ENCODE data around the gene TMED4. TPM values are rescaled to one million over a fixed set of nuclear protein-coding genes. Genes with fewer than 3 reads are reported as not detected.
A peak's percentile ranks its signal among the peaks of the same experiment; 100 is the strongest.
"Not testable (repeated sequence)": the region's sequence is repeated elsewhere in the genome, so short reads cannot be mapped to it uniquely, and the experiment has no call there.

Gene TMED4
- total and polyA plus RNA-seq, 5 donors, result 63.2 to 75.2 (median 65.4) TPM

- Histone ChIP-seq H3K4me1 (ENCODE audit: control insufficient read depth, insufficient read depth, low read length) (peaks cover 4% of the 10 kb centered on the region), H3K27ac (ENCODE audit: low read length) (no peak overlapping the region), H3K4me3 (ENCODE audit: low read length) (no peak overlapping the region), H3K9me3 (ENCODE audit: control insufficient read depth, low read length) (no peaks in the 10 kb centered on the region), H3K27me3 (ENCODE audit: control insufficient read depth, insufficient read depth) (no peaks in the 10 kb centered on the region)
- no peak for ATAC-seq
- intact Hi-C loops (cut with DNase I), result loop anchor here in 2 of 4 donors (10.0 kb wide), 2 partner anchors 323 to 353 kb away; no protein-coding TSS in a partner anchor
- no peak for DNase-seq
- 94% methylated on average over 6 of the region's 6 CpGs for WGBS
These were observed 14.1 kb downstream of the TMED4 start for GRCh38 chr7:44567884-44568283.

- no peak for DNase-seq
- no peak for ATAC-seq
- intact Hi-C loops (cut with DNase I), result loop anchor here in 2 of 4 donors (10.0 kb wide), 2 partner anchors 322 to 352 kb away; no protein-coding TSS in a partner anchor
- Histone ChIP-seq H3K27me3 (ENCODE audit: control insufficient read depth, insufficient read depth) (no peaks in the 10 kb centered on the region), H3K27ac (ENCODE audit: low read length) (no peak overlapping the region), H3K4me3 (ENCODE audit: low read length) (no peak overlapping the region), H3K4me1 (ENCODE audit: control insufficient read depth, insufficient read depth, low read length) (no peaks in the 10 kb centered on the region), H3K9me3 (ENCODE audit: control insufficient read depth, low read length) (no peaks in the 10 kb centered on the region)
- 94% methylated on average over 5 of the region's 5 CpGs for WGBS
These were observed 15.4 kb downstream of the TMED4 start for GRCh38 chr7:44566680-44567079.

- no peak overlapping the region for H3K4me3 ChIP-seq (ENCODE audit: low read length)
- intact Hi-C loops (cut with DNase I), result loop anchor here in 2 of 4 donors (10.0 kb wide), 2 partner anchors 321 to 351 kb away; no protein-coding TSS in a partner anchor
- ATAC-seq (peak; percentile 12 to 40), DNase-seq (no peak)
- no peaks in the 10 kb centered on the region for H3K4me1 ChIP-seq (ENCODE audit: control insufficient read depth, insufficient read depth, low read length)
- no peaks in the 10 kb centered on the region for H3K9me3 ChIP-seq (ENCODE audit: control insufficient read depth, low read length)
- no peak overlapping the region for H3K27ac ChIP-seq (ENCODE audit: low read length)
- 69% methylated on average over 16 of the region's 16 CpGs for WGBS
- no peaks in the 10 kb centered on the region for H3K27me3 ChIP-seq (ENCODE audit: control insufficient read depth, insufficient read depth)
These were observed 16.1 kb downstream of the TMED4 start for GRCh38 chr7:44565795-44566559.

GRCh38 chr7:44565097-44565794, 16.8 kb downstream of the TMED4 start:
- Histone ChIP-seq H3K27me3 (ENCODE audit: control insufficient read depth, insufficient read depth) (no peaks in the 10 kb centered on the region), H3K27ac (ENCODE audit: low read length) (peak overlapping the region; percentile 25), H3K4me1 (ENCODE audit: control insufficient read depth, insufficient read depth, low read length) (no peaks in the 10 kb centered on the region), H3K9me3 (ENCODE audit: control insufficient read depth, low read length) (no peaks in the 10 kb centered on the region), H3K4me3 (ENCODE audit: low read length) (no peak overlapping the region)
- peak; percentile 80 to 83 for ATAC-seq
- intact Hi-C loops (cut with DNase I), result loop anchor here in 2 of 4 donors (10.0 kb wide), 2 partner anchors 320 to 350 kb away; no protein-coding TSS in a partner anchor
- 58% methylated on average over 13 of the region's 13 CpGs for WGBS
- peak; percentile 69 to 89 (median 87) for DNase-seq

DNA sequence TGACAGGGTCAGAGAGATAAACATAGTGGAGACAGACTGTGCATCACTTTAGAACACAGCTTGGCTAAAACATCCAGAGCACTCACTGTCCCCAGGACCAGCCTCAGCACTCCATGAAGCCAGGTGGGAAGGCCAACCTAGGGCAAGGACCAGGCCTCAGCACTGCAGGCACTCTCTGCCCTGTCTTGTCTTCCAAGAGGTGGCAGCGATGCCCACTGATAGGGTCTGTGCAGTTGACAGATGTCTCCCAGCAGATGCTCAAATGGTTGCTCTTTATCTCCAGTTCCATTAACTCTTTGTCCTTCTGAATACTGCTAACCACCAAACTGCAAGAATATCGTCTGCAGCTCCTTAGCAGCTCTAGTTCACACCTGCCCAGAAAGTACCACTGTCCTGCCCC, 17.4 kb downstream of the TMED4 start:
- Histone ChIP-seq H3K9me3 (ENCODE audit: control insufficient read depth, low read length) (no peaks in the 10 kb centered on the region), H3K4me3 (ENCODE audit: low read length) (no peak overlapping the region), H3K27ac (ENCODE audit: low read length) (no peak overlapping the region), H3K27me3 (ENCODE audit: control insufficient read depth, insufficient read depth) (no peaks in the 10 kb centered on the region), H3K4me1 (ENCODE audit: control insufficient read depth, insufficient read depth, low read length) (no peaks in the 10 kb centered on the region)
- ATAC-seq, result no peak
- DNase-seq, result no peak
- intact Hi-C loops (cut with DNase I), result loop anchor here in 2 of 4 donors (5.0 to 10.0 kb wide), 3 partner anchors 320 to 350 kb away; no protein-coding TSS in a partner anchor
- WGBS, result 59% methylated on average over 2 of the region's 2 CpGs

DNA sequence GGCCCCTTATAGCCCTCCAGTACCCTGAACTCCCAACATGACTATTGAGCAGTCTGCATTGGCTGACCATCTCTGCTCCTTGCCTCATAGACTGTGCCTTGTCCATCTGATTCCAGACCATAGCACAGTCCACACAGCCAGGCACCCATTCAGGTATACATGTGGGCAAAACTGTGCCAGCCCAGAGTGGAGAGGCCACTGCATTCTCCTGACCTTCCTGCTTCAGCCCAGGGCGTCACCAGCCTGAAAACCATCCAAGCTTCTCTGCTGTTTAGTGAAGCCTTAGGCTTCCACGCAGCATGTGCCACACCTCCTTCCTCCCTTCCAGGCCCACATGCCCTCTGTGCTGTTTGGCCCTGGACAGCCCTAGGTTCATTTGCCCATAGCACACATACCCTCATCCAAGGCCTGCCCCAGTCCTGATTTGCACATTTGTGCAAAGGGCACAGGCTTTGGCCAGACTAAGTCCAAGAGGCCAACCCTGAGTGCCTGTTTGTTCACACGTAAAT, 18.8 kb downstream of the TMED4 start:
- no peaks in the 10 kb centered on the region for H3K27me3 ChIP-seq (ENCODE audit: control insufficient read depth, insufficient read depth)
- no peaks in the 10 kb centered on the region for H3K9me3 ChIP-seq (ENCODE audit: control insufficient read depth, low read length)
- no peak overlapping the region for H3K4me3 ChIP-seq (ENCODE audit: low read length)
- ATAC-seq (no peak), DNase-seq (no peak)
- no peaks in the 10 kb centered on the region for H3K4me1 ChIP-seq (ENCODE audit: control insufficient read depth, insufficient read depth, low read length)
- intact Hi-C loops (cut with DNase I), result loop anchor here in 2 of 4 donors (5.0 to 10.0 kb wide), 3 partner anchors 318 to 348 kb away; no protein-coding TSS in a partner anchor
- 81% methylated on average over 3 of the region's 3 CpGs for WGBS
- no peak overlapping the region for H3K27ac ChIP-seq (ENCODE audit: low read length)

GRCh38 chr7:44562622-44562962, 19.4 kb downstream of the TMED4 start:
- not testable (repeated sequence) for ATAC-seq; H3K9me3 ChIP-seq (ENCODE audit: control insufficient read depth, low read length); H3K4me3 ChIP-seq (ENCODE audit: low read length); H3K27me3 ChIP-seq (ENCODE audit: control insufficient read depth, insufficient read depth); H3K4me1 ChIP-seq (ENCODE audit: control insufficient read depth, insufficient read depth, low read length); H3K27ac ChIP-seq (ENCODE audit: low read length); DNase-seq
- intact Hi-C loops (cut with DNase I), result loop anchor here in 2 of 4 donors (5.0 to 10.0 kb wide), 3 partner anchors 318 to 348 kb away; no protein-coding TSS in a partner anchor
- 91% methylated on average over 8 of the region's 8 CpGs for WGBS

DNA sequence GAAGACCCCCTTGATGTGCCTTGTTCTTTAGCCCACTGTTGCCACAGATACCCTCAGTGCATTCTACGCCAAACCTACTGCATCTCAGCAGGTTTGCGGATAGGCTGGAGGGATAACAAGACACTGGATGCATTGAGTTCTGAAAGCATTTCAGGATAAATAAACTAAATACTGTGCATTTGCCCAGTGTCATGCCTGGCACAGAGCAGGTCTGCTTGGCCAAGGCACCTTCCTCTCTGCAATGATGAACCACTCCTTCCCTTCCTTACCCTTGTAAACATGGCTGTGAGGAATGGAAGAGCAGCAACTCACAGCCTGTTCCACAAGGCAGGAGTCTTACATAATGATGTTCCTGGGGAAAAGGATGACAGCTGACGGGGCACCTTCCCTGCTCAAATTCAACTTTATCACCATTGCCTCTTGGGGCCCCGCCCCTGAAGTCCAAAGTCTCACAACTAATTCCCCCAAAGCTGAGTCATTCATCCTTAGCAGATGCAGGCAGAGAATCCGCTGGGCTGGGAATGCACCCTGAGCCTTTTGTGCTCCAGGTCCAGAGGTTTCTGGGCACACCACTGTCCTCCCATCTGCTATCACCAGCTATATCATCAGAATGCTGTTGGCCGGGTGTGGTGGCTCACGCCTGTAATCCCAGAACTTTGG, 19.9 kb downstream of the TMED4 start:
- DNase-seq (no peak), ATAC-seq (no peak)
- intact Hi-C loops (cut with DNase I), result loop anchor here in 2 of 4 donors (5.0 to 10.0 kb wide), 3 partner anchors 317 to 347 kb away; no protein-coding TSS in a partner anchor
- 89% methylated on average over 7 of the region's 7 CpGs for WGBS
- Histone ChIP-seq H3K27ac (ENCODE audit: low read length) (no peak overlapping the region), H3K4me3 (ENCODE audit: low read length) (no peak overlapping the region), H3K9me3 (ENCODE audit: control insufficient read depth, low read length) (no peaks in the 10 kb centered on the region), H3K27me3 (ENCODE audit: control insufficient read depth, insufficient read depth) (no peaks in the 10 kb centered on the region), H3K4me1 (ENCODE audit: control insufficient read depth, insufficient read depth, low read length) (no peaks in the 10 kb centered on the region)

DNA sequence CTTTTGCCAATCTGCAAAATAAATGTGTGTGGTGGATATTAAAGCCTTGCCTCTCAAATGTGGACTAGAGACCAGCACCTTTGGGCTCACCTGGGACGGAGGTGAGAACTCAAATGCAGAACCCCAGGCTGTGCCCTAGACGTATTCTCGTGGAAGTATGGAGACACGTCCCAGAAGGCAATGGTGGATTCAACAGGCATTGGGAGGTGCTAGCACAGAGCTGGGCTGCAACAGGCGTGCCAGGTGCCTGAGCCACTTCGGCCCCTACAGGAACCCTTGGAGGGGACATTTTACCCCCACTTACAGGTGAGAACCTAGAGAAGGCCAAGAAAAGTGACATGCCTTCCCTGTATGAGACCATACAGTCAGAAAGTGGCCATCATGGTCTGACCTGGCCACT, 20.6 kb downstream of the TMED4 start:
- H3K4me3 ChIP-seq (ENCODE audit: low read length), result no peak overlapping the region
- intact Hi-C loops (cut with DNase I), result loop anchor here in 2 of 4 donors (5.0 to 10.0 kb wide), 3 partner anchors 317 to 347 kb away; no protein-coding TSS in a partner anchor
- H3K4me1 ChIP-seq (ENCODE audit: control insufficient read depth, insufficient read depth, low read length), result no peaks in the 10 kb centered on the region
- 82% methylated on average over 6 of the region's 6 CpGs for WGBS
- no peaks in the 10 kb centered on the region for H3K9me3 ChIP-seq (ENCODE audit: control insufficient read depth, low read length)
- no peaks in the 10 kb centered on the region for H3K27me3 ChIP-seq (ENCODE audit: control insufficient read depth, insufficient read depth)
- H3K27ac ChIP-seq (ENCODE audit: low read length), result no peak overlapping the region
- DNase-seq (no peak), ATAC-seq (no peak)

DNA sequence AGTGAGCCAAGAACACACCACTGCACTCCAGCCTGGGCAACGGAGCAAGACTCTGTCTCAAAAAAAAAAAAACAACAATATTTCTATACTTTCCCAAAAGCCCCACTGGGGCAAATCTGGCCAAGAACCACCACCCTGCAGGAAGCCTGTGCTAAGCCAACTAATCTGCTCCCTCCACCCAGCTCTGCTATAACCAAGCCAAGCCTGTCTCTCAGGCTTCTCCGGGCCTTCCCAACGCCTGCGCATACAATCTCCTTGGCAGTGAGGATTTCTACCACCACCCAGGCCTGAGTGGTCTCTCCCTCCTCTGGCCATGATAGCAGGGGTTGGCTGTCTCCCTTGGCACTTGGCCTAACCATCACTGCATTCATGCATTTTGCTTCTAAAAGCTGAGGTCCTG, 22.5 kb downstream of the TMED4 start:
- intact Hi-C loops (cut with DNase I), result no loop called here
- H3K9me3 ChIP-seq (ENCODE audit: control insufficient read depth, low read length), result no peaks in the 10 kb centered on the region
- no peak overlapping the region for H3K4me3 ChIP-seq (ENCODE audit: low read length)
- no peak for DNase-seq
- 51% methylated on average over 4 of the region's 4 CpGs for WGBS
- peak in 1 of 2 donors; percentile 32 for ATAC-seq
- no peaks in the 10 kb centered on the region for H3K4me1 ChIP-seq (ENCODE audit: control insufficient read depth, insufficient read depth, low read length)
- H3K27ac ChIP-seq (ENCODE audit: low read length), result no peak overlapping the region
- no peaks in the 10 kb centered on the region for H3K27me3 ChIP-seq (ENCODE audit: control insufficient read depth, insufficient read depth)

Data from right cardiac atrium (tissue), 5 donors.